ENCODE results near the gene CDCA5.
A peak's percentile ranks its signal among the peaks of the same experiment; 100 is the strongest.

Gene CDCA5

GRCh38 chr11:65104628-65105027 is 20.8 kb upstream of the CDCA5 start:
- no peak for DNase-seq

- DNase-seq: no peak
Observed at GRCh38 chr11:65103476-65103875, 19.6 kb upstream of the CDCA5 start.

DNA sequence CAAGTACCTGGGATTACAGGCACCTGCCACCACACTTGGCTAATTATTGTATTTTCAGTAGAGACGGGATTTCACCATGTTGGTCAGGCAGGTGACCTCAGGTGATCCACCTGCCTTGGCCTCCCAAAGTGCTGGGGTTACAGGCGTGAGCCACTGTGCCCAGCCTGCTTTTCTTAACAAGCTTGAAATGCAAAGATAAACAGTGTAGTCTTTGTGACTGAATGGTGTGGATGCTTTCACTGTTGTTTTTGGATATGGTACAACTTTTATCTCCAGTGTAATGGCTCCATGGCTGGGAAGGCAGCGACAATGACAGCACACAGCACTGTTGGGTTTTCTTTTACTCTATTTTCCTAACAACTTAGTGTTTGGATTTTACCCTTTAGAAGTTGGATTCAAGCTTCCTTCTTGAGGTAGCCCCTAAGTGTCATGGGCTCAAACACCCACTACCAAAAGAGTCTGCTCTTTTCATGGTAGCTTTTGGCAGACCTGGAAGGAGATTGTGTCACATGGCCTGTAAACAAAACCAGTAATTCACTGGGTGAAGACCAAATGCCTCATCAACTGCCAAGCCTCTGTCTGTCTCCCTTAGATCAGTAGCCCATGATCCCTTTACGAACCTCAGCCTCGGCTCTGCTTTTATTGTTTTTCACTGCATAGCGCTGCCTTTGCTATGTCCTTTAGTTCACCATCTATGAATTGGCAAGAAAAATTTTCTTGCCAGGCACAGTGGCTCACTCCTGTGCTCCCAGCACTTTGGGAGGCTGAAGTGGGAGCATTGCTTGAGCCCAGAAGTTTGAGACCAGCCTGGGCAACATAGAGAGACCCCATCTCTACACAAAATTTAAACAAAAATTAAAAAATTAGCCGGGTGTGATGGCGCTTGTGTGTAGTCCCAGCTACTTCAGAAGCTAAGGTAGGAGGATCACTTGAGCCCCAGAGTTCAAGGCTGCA is 18.6 kb upstream of the CDCA5 start:
- DNase-seq: no peak

DNA sequence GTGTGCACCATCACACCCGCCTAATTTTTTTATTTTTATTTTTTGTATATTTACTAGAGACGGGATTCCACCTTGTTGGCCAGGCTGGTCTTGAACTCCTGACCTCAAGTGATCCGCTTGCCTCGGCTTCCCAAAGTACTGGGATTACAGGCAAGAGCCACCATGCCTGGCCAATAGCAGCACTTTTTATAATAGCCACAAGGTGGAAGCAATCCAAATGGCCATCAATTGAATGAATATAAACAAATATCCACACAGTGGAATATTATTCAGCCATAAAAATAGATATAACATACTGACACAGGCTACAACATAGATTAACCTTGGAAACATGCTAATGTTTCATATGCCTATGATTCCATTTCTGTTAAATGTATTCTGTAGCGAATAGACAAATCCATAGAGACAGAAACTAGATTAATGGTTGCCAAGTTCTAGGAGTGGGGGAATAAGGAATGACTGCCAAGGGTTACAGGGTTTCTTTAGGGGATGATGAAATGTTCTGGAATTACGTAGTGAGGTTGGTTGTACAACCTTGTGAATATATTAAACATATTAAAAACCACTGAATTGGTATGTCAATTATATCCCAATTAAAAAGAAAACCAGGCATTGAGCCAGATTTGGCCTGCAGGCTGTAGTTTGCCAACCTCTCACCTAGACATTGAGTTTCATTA is 17.0 kb upstream of the CDCA5 start:
- no peak for DNase-seq

GRCh38 chr11:65096926-65097325 is 13.1 kb upstream of the CDCA5 start:
- no peak for DNase-seq

GRCh38 chr11:65095974-65096806 is 12.3 kb upstream of the CDCA5 start, which contains the start of gene VPS51:
TSS of gene VPS51 (plus strand) at chr11:65096214. CDS start at chr11:65096251, 37 bp downstream.
- peak; percentile 49 for DNase-seq

DNA sequence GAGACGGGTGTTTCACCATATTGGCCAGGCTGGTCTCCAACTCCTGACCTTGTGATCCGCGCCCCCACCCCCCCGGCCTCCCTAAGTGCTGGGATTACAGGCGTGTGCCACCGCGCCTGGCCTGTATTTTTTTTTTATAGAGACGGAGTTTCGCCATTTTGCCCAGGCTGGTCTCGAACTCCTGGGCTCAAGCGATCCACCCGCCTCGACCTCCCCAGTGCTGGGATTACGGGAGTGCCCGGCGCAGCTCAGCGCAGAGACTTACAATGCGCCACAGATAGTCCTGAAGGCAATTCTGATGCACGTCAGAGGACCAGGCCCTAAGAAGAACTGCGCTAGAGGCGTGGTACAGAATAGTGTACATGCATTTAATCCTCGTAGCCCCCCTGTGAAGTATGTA is 11.6 kb upstream of the CDCA5 start:
- no peak for DNase-seq

DNA sequence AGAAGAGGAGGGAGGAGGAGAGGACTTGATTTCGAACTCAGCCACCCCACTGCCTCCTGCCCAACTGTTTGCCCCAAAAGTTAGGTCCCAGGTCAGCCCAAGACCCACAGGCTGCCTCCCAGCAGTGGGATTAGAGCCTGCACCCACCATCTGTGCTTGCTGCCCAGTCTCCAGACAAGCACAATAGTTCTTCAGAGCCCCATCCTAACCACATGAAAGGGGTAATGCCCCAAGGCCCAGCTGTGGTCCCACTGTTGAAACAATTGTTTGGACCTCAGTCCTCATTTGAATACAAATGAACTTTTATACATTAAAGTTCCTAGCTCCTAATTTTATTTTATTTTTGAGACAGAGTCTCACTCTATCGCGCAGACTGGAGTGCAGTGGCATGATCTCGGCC is 6.8 kb upstream of the CDCA5 start:
- no peak for DNase-seq

DNA sequence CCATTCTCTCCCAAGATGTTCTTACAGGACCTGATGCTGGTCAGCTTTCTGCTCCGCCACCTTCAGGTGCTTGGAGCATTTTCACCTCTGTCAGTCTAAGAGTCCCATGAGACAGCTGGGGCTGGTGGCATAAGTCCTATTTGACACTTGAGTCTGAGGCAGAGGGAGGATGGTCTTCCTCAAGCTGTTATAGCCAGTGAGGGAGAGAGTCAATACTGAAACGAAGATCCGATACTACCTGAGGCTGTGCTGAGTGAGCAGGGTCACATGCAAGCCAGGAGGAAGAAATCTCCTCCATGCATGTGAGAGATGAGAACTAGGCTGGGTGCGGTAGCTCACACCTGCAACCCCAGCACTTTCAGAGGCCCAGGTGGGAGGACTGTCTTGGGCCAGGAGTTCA is 5.8 kb upstream of the CDCA5 start:
- DNase-seq: no peak

- DNase-seq: no peak
Observed at GRCh38 chr11:65087827-65088226, 4.0 kb upstream of the CDCA5 start.

DNA sequence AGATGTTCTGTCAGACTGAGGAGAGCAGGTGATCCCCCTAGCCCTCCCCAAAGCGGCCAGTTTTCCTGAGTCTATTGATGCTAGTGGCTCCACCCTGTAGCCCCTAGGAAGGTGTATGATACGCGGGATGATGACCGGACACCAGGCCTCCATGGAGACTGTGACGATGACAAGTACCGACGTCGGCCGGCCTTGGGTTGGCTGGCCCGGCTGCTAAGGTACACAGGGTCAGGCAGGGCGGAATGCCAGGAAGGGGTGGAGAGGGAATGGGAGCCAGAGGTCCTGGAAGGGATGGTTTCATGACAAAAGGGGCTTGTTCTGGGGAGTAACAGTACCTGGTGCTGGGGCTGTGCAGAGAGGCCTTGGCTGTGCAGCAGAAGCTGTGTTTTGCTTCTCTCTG is 3.4 kb upstream of the CDCA5 start:
- no peak for DNase-seq

DNA sequence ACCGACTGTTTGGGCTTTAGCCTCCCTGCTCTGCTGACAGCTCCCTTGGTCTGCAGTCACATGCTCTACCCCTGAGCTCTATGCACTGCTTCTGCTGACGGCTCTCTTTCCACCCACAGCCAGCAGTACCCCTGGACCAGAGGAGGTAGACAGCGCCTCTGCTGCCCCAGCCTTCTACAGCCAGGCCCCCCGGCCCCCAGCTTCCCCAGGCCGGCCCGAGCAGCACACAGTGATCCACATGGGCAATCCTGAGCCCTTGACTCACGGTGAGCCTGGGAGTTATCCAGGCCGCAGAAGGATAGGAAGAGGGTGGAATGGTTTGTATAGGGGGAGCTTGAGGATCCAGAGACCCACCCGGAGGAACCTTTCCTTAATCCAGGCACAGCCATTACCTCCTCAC is 3.0 kb upstream of the CDCA5 start:
- DNase-seq: no peak

DNA sequence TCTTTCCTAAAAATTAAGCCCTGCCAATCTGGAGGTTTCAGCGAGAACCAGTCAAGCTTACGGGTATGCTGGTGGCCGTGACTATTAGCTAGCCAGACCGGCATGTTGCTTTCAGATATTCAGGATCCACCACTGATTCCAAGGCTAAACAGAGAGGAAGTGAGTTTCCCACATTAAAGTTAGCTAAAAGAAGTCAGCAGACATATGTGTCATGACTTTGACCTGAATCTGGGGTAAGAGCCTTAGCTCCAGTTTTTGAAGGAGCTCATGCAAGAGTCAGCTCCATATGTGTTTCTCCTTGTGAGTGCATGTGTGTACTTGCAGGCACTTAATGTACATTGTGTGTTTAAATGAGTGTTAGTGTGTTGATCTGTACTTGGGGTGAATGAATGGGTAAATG is 1.6 kb upstream of the CDCA5 start:
- DNase-seq: no peak

GRCh38 chr11:65084598-65085375 is 947 bp upstream of the CDCA5 start:
- DNase-seq: no peak

DNA sequence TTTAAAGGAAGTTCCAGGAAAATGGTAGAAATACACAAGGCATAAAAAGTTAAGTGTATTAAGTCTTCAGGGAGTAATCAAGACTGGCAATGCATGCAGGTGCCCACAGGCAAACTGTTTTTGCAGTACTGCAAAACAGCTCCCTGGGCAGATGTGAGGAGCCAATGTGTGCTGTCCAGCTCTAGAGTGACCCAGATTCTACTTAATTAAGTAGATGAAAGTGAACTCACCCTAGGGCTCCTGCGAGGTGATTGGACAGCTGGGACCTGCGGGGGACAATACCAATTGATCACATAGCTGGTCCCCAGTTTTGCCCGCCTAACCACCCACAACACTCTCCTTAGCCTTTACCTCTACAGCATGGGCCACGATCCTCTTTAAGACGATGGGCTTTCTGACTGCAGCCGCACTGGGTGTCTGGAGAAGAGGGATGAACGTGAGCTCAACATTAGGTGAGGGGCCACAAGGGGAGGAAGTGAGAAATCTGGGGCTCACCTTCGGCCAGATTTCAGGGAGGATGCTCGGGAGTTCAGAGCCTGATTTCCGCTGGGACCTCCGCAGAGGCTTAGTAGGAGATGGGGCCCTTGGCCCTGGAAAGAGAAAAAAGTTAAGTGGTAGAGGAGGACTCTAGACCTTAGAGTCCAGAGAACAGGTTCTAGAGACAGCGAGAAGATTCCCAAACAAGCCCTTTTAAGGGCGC is 556 bp downstream of the CDCA5 start:
- no peak for DNase-seq

DNA sequence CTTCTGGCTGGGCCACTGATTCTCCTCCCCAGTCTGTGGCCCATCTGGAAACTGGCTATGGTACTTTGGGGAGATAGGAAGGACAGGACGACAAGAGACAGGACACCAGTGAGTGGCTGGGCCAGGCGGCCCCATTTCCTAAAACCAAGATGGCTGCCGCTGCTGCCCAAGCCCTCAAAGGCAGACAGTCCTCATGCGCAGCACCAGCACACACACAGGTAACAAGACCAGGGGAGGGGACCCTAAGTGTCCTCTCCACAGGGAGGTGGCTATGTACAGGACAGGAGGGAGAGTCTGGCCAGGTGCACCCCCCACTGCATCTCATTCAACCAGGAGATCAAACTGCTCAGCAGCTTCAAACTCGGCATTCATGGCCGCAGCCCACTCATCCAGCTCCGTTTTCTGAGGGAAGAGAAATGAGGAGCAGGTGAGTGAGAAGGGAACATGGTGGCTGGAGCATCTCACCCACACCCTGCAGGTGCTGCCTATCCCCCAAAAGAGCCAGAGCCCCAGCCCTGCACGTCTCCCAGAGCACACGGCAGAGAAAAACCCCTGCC is 5.0 kb downstream of the CDCA5 start:
- no peak for DNase-seq

GRCh38 chr11:65078151-65078550 is 5.7 kb downstream of the CDCA5 start:
- DNase-seq: no peak

GRCh38 chr11:65077451-65077850 is 6.4 kb downstream of the CDCA5 start:
- no peak for DNase-seq

DNA sequence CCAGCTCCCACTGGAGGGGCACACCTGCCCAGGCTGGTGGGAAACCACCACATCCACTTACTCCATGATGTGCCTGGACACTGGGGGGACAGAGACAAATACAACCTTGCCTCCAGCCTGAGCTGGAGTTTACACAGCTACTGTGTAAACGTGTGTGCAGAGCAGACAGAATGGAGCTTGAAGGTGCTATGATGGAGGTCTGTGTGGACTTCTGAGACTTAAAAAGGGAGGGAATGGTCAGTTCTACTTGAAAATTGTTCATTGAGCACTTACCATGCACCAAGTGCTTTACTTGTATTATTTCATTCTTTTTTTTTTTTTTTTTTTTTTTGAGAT is 11.2 kb downstream of the CDCA5 start:
- DNase-seq: no peak

- DNase-seq: no peak
Observed at GRCh38 chr11:65071907-65072630, 11.8 kb downstream of the CDCA5 start.

DNA sequence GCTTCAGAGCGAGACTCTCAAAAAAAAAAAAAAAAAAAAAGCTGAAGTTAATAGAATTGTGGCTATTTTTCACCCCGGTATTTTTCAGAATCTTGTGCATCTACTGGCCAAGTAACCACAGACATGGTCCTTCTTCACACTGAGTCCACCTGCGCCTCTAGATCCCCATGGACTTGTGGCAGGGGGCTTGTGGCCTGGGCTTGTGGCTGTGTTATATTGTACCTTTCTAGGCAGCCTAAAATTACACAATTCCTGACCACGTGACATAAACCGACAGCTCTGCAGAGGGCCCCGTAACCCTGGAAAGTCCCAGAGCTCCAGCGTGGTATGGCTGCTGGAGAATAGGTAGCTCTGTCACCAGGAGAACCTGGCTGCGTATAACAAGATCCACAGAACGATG is 14.6 kb downstream of the CDCA5 start:
- no peak for DNase-seq

All from SHP77 treated with DMSO at 0.1 percent for 48 hours (cell line).